OCI-LY3 (cell line): Measurements from ENCODE around the gene GEMIN2.
"Not testable (repeated sequence)": the region's sequence is repeated elsewhere in the genome, so short reads cannot be mapped to it uniquely, and the experiment has no call there.

Experiments used
- CTCF ChIP-seq: fragments of 200-600, 300-600 bp; sonication (generic); IDR thresholded peaks from 2 replicates; pipeline ENCODE4 v1.5.1; 2014; ENCODE audit warnings: antibody characterized with exemption, low read length, low read depth
- EZH2phosphoT487 ChIP-seq: fragments of 200-600 bp; shearing (Covaris generic); IDR thresholded peaks from 2 replicates; pipeline ENCODE4 v1.6.1; 2018; ENCODE audit warnings: antibody characterized with exemption, mixed run types, low read depth

DNA sequence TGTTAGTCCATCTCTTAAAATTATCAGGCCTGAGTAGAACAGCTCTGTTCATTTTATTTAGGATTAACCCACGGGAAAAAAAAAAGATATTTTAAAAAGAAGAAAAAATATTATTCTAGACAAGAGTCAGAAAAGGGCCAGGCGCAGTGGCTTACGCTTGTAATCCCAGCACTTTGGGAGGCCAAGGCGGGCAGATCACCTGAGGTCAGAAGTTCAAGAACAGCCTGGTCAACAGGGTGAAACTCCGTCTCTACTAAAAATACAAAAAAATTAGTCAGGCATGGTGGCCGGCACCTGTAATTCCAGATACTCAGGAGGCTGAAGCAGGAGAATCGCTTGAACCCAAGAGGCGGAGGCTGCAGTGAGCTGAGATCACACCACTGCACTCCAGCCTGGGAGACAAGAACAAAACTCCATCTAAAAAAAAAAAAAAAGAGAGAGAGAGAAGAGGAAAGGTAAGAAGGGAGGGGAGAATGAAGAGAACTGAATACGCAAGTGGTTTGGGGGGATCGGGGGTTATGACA lies 53.7 kb downstream of the GEMIN2 start:
- TF ChIP-seq CTCF, EZH2phosphoT487: not testable (repeated sequence)
